ENCODE results near the gene TAF4B.

Gene TAF4B

DNA sequence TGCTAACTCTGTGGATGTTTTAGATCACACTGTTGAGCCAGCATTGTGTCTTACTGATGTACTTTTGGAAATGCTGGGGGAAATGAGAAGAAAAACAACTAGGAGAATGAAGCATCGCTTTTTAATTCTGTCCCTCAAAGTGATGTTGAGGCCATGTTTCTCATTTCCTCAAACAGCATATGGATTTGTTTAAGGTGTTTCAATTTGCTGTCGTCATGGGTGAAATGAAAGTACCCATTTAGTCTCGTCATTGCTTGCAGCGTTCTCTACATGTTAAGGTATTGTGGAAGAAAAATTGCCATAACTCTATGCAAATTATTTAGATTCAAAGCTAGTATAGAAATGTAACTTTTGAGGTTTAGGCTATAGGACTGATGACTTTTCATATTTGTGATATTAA is 170.8 kb downstream of the TAF4B start:
- ChIA-PET POLR2A (no interaction called here), CTCF (interaction anchor here (0.6 kb wide), 1 partner anchor 13 kb away, joined by 3 read pairs; no protein-coding TSS in a partner anchor)
- Histone ChIP-seq H3K4me3 (ENCODE audit: low read depth, low read length) (no peak overlapping the region), H3K27ac (ENCODE audit: extremely low read depth, low read depth, low read length) (no peak overlapping the region), H3K9me3 (ENCODE audit: control insufficient read depth, insufficient read depth, low read depth, low read length) (no peaks in the 10 kb centered on the region), H3K36me3 (ENCODE audit: control insufficient read depth in 2 of 2, insufficient read depth in 1 of 2, low read length in 2 of 2) (no peaks in the 10 kb centered on the region), H3K4me1 (ENCODE audit: control insufficient read depth, insufficient read depth, low read length) (no peaks in the 10 kb centered on the region)
- no peak for TF ChIP-seq ZNF624 (tag by site-specific recombination; IDR thresholded peaks at IDR 0.05)
- no peak for TF ChIP-seq ZNF19 (tag by site-specific recombination; IDR thresholded peaks at IDR 0.05; ENCODE audit: low read depth)
- no peak for TF ChIP-seq ZNF701 (tag by site-specific recombination; IDR thresholded peaks at IDR 0.05)
- no peak for TF ChIP-seq ZNF426 (tag by site-specific recombination; IDR thresholded peaks at IDR 0.05)
- no peak for TF ChIP-seq ZNF530 (tag by site-specific recombination; IDR thresholded peaks at IDR 0.05; ENCODE audit: low read depth)
- no peak for TF ChIP-seq ZNF223 (tag by site-specific recombination; IDR thresholded peaks at IDR 0.05)
- no peak for TF ChIP-seq ZNF214 (tag by site-specific recombination; IDR thresholded peaks at IDR 0.05; ENCODE audit: borderline replicate concordance)
- TF ChIP-seq ZNF514 (tag by site-specific recombination; IDR thresholded peaks at IDR 0.05): no peak
- TF ChIP-seq INSM2 (tag by site-specific recombination; IDR thresholded peaks at IDR 0.05): no peak
- TF ChIP-seq ZNF473 (tag by site-specific recombination; IDR thresholded peaks at IDR 0.05): no peak
- TF ChIP-seq ZFHX2 (tag by site-specific recombination; conservative IDR thresholded peaks at IDR 0.05): no peak
- TF ChIP-seq, protein P1, sequence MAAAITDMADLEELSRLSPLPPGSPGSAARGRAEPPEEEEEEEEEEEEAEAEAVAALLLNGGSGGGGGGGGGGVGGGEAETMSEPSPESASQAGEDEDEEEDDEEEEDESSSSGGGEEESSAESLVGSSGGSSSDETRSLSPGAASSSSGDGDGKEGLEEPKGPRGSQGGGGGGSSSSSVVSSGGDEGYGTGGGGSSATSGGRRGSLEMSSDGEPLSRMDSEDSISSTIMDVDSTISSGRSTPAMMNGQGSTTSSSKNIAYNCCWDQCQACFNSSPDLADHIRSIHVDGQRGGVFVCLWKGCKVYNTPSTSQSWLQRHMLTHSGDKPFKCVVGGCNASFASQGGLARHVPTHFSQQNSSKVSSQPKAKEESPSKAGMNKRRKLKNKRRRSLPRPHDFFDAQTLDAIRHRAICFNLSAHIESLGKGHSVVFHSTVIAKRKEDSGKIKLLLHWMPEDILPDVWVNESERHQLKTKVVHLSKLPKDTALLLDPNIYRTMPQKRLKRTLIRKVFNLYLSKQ (tag by site-specific recombination; IDR thresholded peaks at IDR 0.05; ENCODE audit: borderline replicate concordance): no peak
- no peak for TF ChIP-seq ZNF626 (tag by site-specific recombination; IDR thresholded peaks at IDR 0.05)
- no peak for TF ChIP-seq ZNF274 (IDR thresholded peaks at IDR 0.05; ENCODE audit: low read length)
- no peak for TF ChIP-seq ZNF274 (tag by site-specific recombination; IDR thresholded peaks at IDR 0.05; ENCODE audit: borderline replicate concordance)
- no peak for TF ChIP-seq ZNF391 (tag by site-specific recombination; IDR thresholded peaks at IDR 0.05; ENCODE audit: borderline replicate concordance, low read depth)
- TF ChIP-seq ZNF114 (tag by site-specific recombination; IDR thresholded peaks at IDR 0.05): no peak
- no peak for TF ChIP-seq BCL11B (tag by site-specific recombination; IDR thresholded peaks at IDR 0.05; ENCODE audit: low read depth)

DNA sequence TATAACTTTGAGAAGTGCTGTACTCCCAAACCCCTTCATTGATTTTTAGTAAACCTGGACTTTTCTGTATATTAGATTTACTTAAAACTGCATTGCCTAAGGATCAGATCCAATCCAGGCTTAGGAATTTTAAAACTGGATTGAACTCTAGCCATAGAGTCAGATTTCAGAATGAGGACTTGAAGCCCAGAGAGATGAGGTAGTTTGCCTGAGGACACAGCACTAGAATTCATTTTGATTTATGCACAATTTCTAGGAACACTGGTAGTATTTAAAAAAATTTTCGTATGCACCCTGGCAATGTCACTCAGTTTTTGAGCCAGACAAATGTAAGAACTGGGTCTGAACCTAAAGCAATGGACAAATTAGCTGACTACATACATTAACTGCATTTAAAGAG is 177.2 kb downstream of the TAF4B start:
- no peaks in the 10 kb centered on the region for H3K9me3 ChIP-seq (ENCODE audit: control insufficient read depth, insufficient read depth, low read depth, low read length)
- H3K4me3 ChIP-seq (ENCODE audit: low read depth, low read length): no peak overlapping the region
- ChIA-PET CTCF (interaction anchor here (2.1 kb wide), 1 partner anchor 20 kb away, joined by 8 read pairs; no protein-coding TSS in a partner anchor), POLR2A (no interaction called here)
- no peaks in the 10 kb centered on the region for H3K36me3 ChIP-seq (ENCODE audit: control insufficient read depth in 2 of 2, insufficient read depth in 1 of 2, low read length in 2 of 2)
- H3K27ac ChIP-seq (ENCODE audit: extremely low read depth, low read depth, low read length): no peak overlapping the region
- no peaks in the 10 kb centered on the region for H3K4me1 ChIP-seq (ENCODE audit: control insufficient read depth, insufficient read depth, low read length)
- no peak for TF ChIP-seq ZBTB26 (tag by site-specific recombination; optimal IDR thresholded peaks at IDR 0.05)
- TF ChIP-seq, protein P2, sequence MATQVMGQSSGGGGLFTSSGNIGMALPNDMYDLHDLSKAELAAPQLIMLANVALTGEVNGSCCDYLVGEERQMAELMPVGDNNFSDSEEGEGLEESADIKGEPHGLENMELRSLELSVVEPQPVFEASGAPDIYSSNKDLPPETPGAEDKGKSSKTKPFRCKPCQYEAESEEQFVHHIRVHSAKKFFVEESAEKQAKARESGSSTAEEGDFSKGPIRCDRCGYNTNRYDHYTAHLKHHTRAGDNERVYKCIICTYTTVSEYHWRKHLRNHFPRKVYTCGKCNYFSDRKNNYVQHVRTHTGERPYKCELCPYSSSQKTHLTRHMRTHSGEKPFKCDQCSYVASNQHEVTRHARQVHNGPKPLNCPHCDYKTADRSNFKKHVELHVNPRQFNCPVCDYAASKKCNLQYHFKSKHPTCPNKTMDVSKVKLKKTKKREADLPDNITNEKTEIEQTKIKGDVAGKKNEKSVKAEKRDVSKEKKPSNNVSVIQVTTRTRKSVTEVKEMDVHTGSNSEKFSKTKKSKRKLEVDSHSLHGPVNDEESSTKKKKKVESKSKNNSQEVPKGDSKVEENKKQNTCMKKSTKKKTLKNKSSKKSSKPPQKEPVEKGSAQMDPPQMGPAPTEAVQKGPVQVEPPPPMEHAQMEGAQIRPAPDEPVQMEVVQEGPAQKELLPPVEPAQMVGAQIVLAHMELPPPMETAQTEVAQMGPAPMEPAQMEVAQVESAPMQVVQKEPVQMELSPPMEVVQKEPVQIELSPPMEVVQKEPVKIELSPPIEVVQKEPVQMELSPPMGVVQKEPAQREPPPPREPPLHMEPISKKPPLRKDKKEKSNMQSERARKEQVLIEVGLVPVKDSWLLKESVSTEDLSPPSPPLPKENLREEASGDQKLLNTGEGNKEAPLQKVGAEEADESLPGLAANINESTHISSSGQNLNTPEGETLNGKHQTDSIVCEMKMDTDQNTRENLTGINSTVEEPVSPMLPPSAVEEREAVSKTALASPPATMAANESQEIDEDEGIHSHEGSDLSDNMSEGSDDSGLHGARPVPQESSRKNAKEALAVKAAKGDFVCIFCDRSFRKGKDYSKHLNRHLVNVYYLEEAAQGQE (tag by site-specific recombination; IDR thresholded peaks at IDR 0.05): no peak
- no peak for TF ChIP-seq ZNF704 (tag by site-specific recombination; IDR thresholded peaks at IDR 0.05)
- TF ChIP-seq, protein P3, sequence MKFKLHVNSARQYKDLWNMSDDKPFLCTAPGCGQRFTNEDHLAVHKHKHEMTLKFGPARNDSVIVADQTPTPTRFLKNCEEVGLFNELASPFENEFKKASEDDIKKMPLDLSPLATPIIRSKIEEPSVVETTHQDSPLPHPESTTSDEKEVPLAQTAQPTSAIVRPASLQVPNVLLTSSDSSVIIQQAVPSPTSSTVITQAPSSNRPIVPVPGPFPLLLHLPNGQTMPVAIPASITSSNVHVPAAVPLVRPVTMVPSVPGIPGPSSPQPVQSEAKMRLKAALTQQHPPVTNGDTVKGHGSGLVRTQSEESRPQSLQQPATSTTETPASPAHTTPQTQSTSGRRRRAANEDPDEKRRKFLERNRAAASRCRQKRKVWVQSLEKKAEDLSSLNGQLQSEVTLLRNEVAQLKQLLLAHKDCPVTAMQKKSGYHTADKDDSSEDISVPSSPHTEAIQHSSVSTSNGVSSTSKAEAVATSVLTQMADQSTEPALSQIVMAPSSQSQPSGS (tag by site-specific recombination; IDR thresholded peaks at IDR 0.05; ENCODE audit: low read depth): no peak
- TF ChIP-seq ZEB2 (tag by site-specific recombination; IDR thresholded peaks at IDR 0.05): no peak
- no peak for TF ChIP-seq ZNF555 (tag by site-specific recombination; conservative IDR thresholded peaks at IDR 0.05)

All from HEK293 (cell line).